Liver (tissue), 9 donors: ENCODE results near the gene LACC1. TPM values are rescaled to one million over a fixed set of nuclear protein-coding genes. Genes with fewer than 3 reads are reported as not detected.

Source experiments
- DNase-seq: peaks from one replicate; pipeline ENCODE4 v3.0.0-alpha.2; 2017; ENCODE audit warnings: low spot score
- H3K27ac ChIP-seq, 2 donors: one replicate each; pipeline ENCODE4 v1.7.0; 2013; ENCODE audit warnings: inconsistent platforms in 2 of 2, low read length in 2 of 2, control low read depth in 1 of 2, low read depth in 1 of 2, mild to moderate bottlenecking in 1 of 2
- H3K27me3 ChIP-seq, 4 donors: one replicate each; pipeline versions ENCODE4 v1.6.1 to v1.7.0; 2013; ENCODE audit warnings: low read length in 3 of 4, inconsistent platforms in 1 of 4, mild to moderate bottlenecking in 1 of 4, moderate library complexity in 1 of 4; ENCODE audit not compliant: control insufficient read depth in 4 of 4, insufficient read depth in 4 of 4
- H3K36me3 ChIP-seq, 4 donors: one replicate each; pipeline versions ENCODE4 v1.6.1 to v1.7.0; 2013; ENCODE audit warnings: low read length in 3 of 4, mild to moderate bottlenecking in 3 of 4, low read depth in 1 of 4, moderate library complexity in 1 of 4; ENCODE audit not compliant: control insufficient read depth in 4 of 4, insufficient read depth in 3 of 4
- H3K4me1 ChIP-seq, 4 donors: one replicate each; pipeline versions ENCODE4 v1.6.1 to v1.7.0; 2013; ENCODE audit warnings: low read length in 3 of 4, mild to moderate bottlenecking in 3 of 4, moderate library complexity in 1 of 4; ENCODE audit not compliant: control insufficient read depth in 4 of 4, insufficient read depth in 4 of 4
- H3K4me3 ChIP-seq, 3 donors: one replicate each; pipeline versions ENCODE4 v1.6.1 to v1.7.0; 2013; ENCODE audit warnings: low read length in 3 of 3, control low read depth in 1 of 3, low read depth in 1 of 3, mild to moderate bottlenecking in 1 of 3
- H3K9ac ChIP-seq, 2 donors: one replicate each; pipeline ENCODE4 v1.7.0; 2013; ENCODE audit warnings: low read length in 2 of 2, mild to moderate bottlenecking in 2 of 2, moderate library complexity in 2 of 2, control low read depth in 1 of 2, low read depth in 1 of 2
- H3K9me3 ChIP-seq, 4 donors: one replicate each; pipeline versions ENCODE4 v1.6.1 to v1.7.0; 2013; ENCODE audit warnings: low read length in 3 of 4; ENCODE audit not compliant: control insufficient read depth in 4 of 4
- EGR1 ChIP-seq, 2 donors: IDR thresholded peaks; 2 replicates each; pipeline ENCODE4 v1.6.1; 2016 to 2018; ENCODE audit warnings: antibody characterized with exemption in 2 of 2, low read depth in 2 of 2
- FOXA1 ChIP-seq: IDR thresholded peaks from 2 replicates; pipeline ENCODE4 v1.6.1; 2016; ENCODE audit warnings: antibody characterized with exemption
- FOXA2 ChIP-seq: IDR thresholded peaks from 2 replicates; pipeline ENCODE4 v1.6.1; 2016; ENCODE audit warnings: antibody characterized with exemption
- GABPA ChIP-seq, 2 donors: IDR thresholded peaks in 1 of 2; conservative IDR thresholded peaks in 1 of 2; 2 replicates each; pipeline ENCODE4 v1.6.1; 2016; ENCODE audit warnings: antibody characterized with exemption in 2 of 2, mild to moderate bottlenecking in 1 of 2, moderate library complexity in 1 of 2
- HNF4A ChIP-seq, 2 donors: conservative IDR thresholded peaks; 2 replicates each; pipeline ENCODE4 v1.6.1; 2016; ENCODE audit warnings: antibody characterized with exemption in 2 of 2, mild to moderate bottlenecking in 2 of 2
- HNF4G ChIP-seq: IDR thresholded peaks from 2 replicates; pipeline ENCODE4 v1.6.1; 2016; ENCODE audit warnings: antibody characterized with exemption
- JUND ChIP-seq, 2 donors: IDR thresholded peaks; 2 replicates each; pipeline ENCODE4 v1.6.1; 2016; ENCODE audit warnings: antibody characterized with exemption in 2 of 2
- NR2F2 ChIP-seq: IDR thresholded peaks from 2 replicates; pipeline ENCODE4 v1.6.1; 2016; ENCODE audit warnings: antibody characterized with exemption
- RAD21 ChIP-seq, 2 donors: IDR thresholded peaks; 2 replicates each; pipeline ENCODE4 v1.6.1; 2016; ENCODE audit warnings: antibody characterized with exemption in 2 of 2, mild to moderate bottlenecking in 2 of 2
- RXRA ChIP-seq, 2 donors: IDR thresholded peaks; 2 replicates each; pipeline ENCODE4 v1.6.1; 2017 to 2018; ENCODE audit warnings: antibody characterized with exemption in 2 of 2, mild to moderate bottlenecking in 1 of 2
- SP1 ChIP-seq: IDR thresholded peaks from 2 replicates; pipeline ENCODE4 v1.6.1; 2018; ENCODE audit warnings: antibody characterized with exemption, mild to moderate bottlenecking
- TAF1 ChIP-seq: conservative IDR thresholded peaks from 2 replicates; pipeline ENCODE4 v1.6.1; 2016; ENCODE audit warnings: antibody characterized with exemption, mild to moderate bottlenecking
- YY1 ChIP-seq: IDR thresholded peaks from 2 replicates; pipeline ENCODE4 v1.6.1; 2016; ENCODE audit warnings: antibody characterized with exemption, mild to moderate bottlenecking
- WGBS: extraction: QIAGEN DNeasy Blood & Tissue Kit; methylation state at CpG from one replicate; pipeline ENCODE4 v1.1.7; 2013; 5-methylcytosine and 5-hydroxymethylcytosine counted together
- polyA plus RNA-seq, 2 donors: library from polyadenylated mRNA; stranded (reverse) in 1 of 2; unstranded in 1 of 2; fragments of 200-250 nt in 1 of 2; fragments of >200 nt in 1 of 2; fragmentation: Nextera tagmentation in 1 of 2; extraction: Ambion mirVana in 1 of 2; gene quantifications; one replicate each; pipeline versions ENCODE4 v1.2.1 to v1.2.3, GENCODE V29; 2013 to 2015
- total RNA-seq, 2 donors: library from RNA; depleted of rRNA; stranded (reverse); fragments of >200 nt; gene quantifications; one replicate each; pipeline ENCODE4 v1.2.3, GENCODE V29; 2014
- TF ChIP-seq, protein P1 (sequence below): IDR thresholded peaks from 2 replicates; pipeline ENCODE4 v1.6.1; 2016; ENCODE audit warnings: antibody characterized with exemption
- TF ChIP-seq, protein P2 (sequence below): IDR thresholded peaks from 2 replicates; pipeline ENCODE4 v1.6.1; 2016; ENCODE audit warnings: antibody characterized with exemption, mild to moderate bottlenecking
- TF ChIP-seq, protein P3 (sequence below): IDR thresholded peaks from 2 replicates; pipeline ENCODE4 v1.6.1; 2016; ENCODE audit warnings: antibody characterized with exemption
- TF ChIP-seq, protein P4 (sequence below): IDR thresholded peaks from 2 replicates; pipeline ENCODE4 v1.6.1; 2016; ENCODE audit warnings: antibody characterized with exemption
- donor health status: healthy.
- donor health status: healthy.
- donor health status: healthy.
- donor health status: healthy.
- donor health status: healthy.

Gene LACC1
- total and polyA plus RNA-seq, 4 donors = 2.2 to 4.4 (median 2.5) TPM

DNA sequence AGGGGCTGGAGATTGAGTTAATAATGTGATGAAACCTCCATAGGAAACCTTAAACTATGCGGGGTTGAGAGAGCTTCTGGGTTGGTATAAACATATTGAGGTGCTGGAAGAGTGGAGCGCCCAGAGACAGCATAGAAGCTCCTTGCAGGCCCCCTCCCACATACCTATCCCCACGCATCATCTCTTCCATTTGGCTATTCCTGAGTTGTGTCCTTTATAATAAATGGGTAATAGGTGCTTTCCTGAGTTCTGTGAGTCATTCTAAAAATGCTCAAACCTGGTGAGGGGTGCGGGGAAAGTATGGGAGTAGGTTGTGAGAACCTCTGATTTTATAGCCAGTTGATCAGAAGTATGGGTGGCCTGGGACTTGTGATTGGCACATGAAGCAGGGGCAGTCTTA, 14.8 kb upstream of the LACC1 start:
- no peaks in the 10 kb centered on the region for H3K9me3 ChIP-seq
- H3K27me3 ChIP-seq = no peaks in the 10 kb centered on the region
- no peak overlapping the region for H3K4me3 ChIP-seq
- H3K4me1 ChIP-seq = no peaks in the 10 kb centered on the region
- H3K27ac ChIP-seq = no peak overlapping the region
- WGBS = 97% methylated on average over 4 of the region's 4 CpGs
- TF ChIP-seq SP1 = no peak
- no peak for TF ChIP-seq FOXA1
- TF ChIP-seq FOXA2 = no peak
- TF ChIP-seq, protein P1, sequence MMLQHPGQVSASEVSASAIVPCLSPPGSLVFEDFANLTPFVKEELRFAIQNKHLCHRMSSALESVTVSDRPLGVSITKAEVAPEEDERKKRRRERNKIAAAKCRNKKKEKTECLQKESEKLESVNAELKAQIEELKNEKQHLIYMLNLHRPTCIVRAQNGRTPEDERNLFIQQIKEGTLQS = no peak
- no peak for TF ChIP-seq NR2F2
- TF ChIP-seq JUND (IDR thresholded peaks at IDR 0.05) = no peak
- no peak for TF ChIP-seq HNF4A (conservative IDR thresholded peaks at IDR 0.05)
- TF ChIP-seq RXRA (IDR thresholded peaks at IDR 0.05) = no peak
- no peak for TF ChIP-seq GABPA (IDR thresholded peaks at IDR 0.05 in 1 of 2, conservative IDR thresholded peaks at IDR 0.05 in 1 of 2)
- no peak for TF ChIP-seq YY1
- TF ChIP-seq, protein P2, sequence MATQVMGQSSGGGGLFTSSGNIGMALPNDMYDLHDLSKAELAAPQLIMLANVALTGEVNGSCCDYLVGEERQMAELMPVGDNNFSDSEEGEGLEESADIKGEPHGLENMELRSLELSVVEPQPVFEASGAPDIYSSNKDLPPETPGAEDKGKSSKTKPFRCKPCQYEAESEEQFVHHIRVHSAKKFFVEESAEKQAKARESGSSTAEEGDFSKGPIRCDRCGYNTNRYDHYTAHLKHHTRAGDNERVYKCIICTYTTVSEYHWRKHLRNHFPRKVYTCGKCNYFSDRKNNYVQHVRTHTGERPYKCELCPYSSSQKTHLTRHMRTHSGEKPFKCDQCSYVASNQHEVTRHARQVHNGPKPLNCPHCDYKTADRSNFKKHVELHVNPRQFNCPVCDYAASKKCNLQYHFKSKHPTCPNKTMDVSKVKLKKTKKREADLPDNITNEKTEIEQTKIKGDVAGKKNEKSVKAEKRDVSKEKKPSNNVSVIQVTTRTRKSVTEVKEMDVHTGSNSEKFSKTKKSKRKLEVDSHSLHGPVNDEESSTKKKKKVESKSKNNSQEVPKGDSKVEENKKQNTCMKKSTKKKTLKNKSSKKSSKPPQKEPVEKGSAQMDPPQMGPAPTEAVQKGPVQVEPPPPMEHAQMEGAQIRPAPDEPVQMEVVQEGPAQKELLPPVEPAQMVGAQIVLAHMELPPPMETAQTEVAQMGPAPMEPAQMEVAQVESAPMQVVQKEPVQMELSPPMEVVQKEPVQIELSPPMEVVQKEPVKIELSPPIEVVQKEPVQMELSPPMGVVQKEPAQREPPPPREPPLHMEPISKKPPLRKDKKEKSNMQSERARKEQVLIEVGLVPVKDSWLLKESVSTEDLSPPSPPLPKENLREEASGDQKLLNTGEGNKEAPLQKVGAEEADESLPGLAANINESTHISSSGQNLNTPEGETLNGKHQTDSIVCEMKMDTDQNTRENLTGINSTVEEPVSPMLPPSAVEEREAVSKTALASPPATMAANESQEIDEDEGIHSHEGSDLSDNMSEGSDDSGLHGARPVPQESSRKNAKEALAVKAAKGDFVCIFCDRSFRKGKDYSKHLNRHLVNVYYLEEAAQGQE = no peak
- no peak for TF ChIP-seq EGR1 (IDR thresholded peaks at IDR 0.05; ENCODE audit: low read depth in 2 of 2)
- TF ChIP-seq, protein P3, sequence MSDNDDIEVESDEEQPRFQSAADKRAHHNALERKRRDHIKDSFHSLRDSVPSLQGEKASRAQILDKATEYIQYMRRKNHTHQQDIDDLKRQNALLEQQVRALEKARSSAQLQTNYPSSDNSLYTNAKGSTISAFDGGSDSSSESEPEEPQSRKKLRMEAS = no peak
- no peak for TF ChIP-seq RAD21 (IDR thresholded peaks at IDR 0.05)
- TF ChIP-seq, protein P4, sequence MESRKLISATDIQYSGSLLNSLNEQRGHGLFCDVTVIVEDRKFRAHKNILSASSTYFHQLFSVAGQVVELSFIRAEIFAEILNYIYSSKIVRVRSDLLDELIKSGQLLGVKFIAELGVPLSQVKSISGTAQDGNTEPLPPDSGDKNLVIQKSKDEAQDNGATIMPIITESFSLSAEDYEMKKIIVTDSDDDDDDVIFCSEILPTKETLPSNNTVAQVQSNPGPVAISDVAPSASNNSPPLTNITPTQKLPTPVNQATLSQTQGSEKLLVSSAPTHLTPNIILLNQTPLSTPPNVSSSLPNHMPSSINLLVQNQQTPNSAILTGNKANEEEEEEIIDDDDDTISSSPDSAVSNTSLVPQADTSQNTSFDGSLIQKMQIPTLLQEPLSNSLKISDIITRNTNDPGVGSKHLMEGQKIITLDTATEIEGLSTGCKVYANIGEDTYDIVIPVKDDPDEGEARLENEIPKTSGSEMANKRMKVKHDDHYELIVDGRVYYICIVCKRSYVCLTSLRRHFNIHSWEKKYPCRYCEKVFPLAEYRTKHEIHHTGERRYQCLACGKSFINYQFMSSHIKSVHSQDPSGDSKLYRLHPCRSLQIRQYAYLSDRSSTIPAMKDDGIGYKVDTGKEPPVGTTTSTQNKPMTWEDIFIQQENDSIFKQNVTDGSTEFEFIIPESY = no peak
- no peak for TF ChIP-seq HNF4G
- no peak overlapping the region for H3K9ac ChIP-seq
- H3K36me3 ChIP-seq = peaks cover 0 to 3% (median under 1%) of the 10 kb centered on the region in 4 donors
- DNase-seq = no peak

DNA sequence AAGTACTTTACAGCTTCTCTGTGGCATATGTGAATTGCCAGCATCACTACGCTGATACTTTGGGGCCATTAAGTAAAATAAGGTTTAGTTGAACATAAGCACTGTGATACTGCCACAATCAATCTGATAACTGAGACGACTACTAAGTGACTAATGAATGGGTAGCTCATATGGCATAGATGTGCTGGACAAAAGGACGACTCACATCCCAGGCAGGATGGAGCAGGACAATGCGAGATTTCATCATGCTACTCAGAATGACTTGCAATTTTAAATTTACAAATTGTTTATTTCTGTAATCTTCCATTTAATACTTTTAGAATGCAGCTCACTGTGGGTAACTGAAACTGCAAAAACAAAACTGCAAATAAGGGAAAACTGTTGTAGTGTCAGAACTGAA, 13.8 kb upstream of the LACC1 start:
- no peaks in the 10 kb centered on the region for H3K9me3 ChIP-seq
- peaks cover 0 to 7% (median 2%) of the 10 kb centered on the region in 4 donors for H3K36me3 ChIP-seq
- no peak overlapping the region for H3K4me3 ChIP-seq
- no peak overlapping the region for H3K9ac ChIP-seq
- WGBS = 92% methylated on average over 4 of the region's 4 CpGs
- no peaks in the 10 kb centered on the region for H3K27me3 ChIP-seq
- no peaks in the 10 kb centered on the region for H3K4me1 ChIP-seq
- no peak for DNase-seq
- no peak overlapping the region for H3K27ac ChIP-seq
- TF ChIP-seq, protein P4 = no peak
- no peak for TF ChIP-seq JUND (IDR thresholded peaks at IDR 0.05)
- no peak for TF ChIP-seq NR2F2
- no peak for TF ChIP-seq TAF1
- no peak for TF ChIP-seq HNF4A (conservative IDR thresholded peaks at IDR 0.05)
- TF ChIP-seq FOXA1 = no peak
- TF ChIP-seq, protein P2 = no peak
- no peak for TF ChIP-seq FOXA2
- no peak for TF ChIP-seq RXRA (IDR thresholded peaks at IDR 0.05)
- TF ChIP-seq RAD21 (IDR thresholded peaks at IDR 0.05) = no peak
- no peak for TF ChIP-seq SP1
- no peak for TF ChIP-seq YY1
- TF ChIP-seq EGR1 (IDR thresholded peaks at IDR 0.05; ENCODE audit: low read depth in 2 of 2) = no peak
- TF ChIP-seq, protein P1 = no peak
- no peak for TF ChIP-seq HNF4G
